ENCODE results near the gene ADAP1.
"Not testable (repeated sequence)": the region's sequence is repeated elsewhere in the genome, so short reads cannot be mapped to it uniquely, and the experiment has no call there.

ADAP1 gene

DNA sequence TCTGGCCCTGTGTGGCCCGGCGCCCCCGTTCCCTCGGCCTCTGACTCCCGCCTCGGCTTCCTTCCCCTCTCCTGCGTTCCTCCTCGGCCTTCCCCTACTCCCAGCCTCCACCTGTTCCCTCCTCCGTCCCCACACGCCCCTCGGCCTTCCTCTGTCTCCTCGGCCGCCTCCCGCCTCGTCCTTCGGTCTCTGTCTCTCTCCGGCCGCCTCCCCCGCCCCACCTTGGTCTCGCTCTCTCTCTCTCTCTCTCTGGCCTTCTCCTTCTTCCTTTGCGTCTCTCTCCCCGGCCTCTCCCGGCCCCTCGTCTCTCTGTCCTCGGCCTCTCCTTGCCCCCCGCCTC lies 77.5 kb downstream of the ADAP1 start:
- peak overlapping the region; percentile 84 for H3K4me3 ChIP-seq (ENCODE audit: low read depth, low read length)
- no peak for DNase-seq (ENCODE audit: low read depth)

GRCh38 chr7:876077-876971 lies 78.2 kb downstream of the ADAP1 start, which contains the start of gene GET4:
GET4 (plus strand) TSS chr7:876554; CDS start chr7:876646, 92 bp downstream.
- peak within 1 kb of the TSS; percentile 84 for H3K4me3 ChIP-seq (ENCODE audit: low read depth, low read length)
- peak; percentile 93 for DNase-seq (ENCODE audit: low read depth)

- no peak for DNase-seq (ENCODE audit: low read depth)
- H3K4me3 ChIP-seq (ENCODE audit: low read depth, low read length): peak overlapping the region; percentile 37
These were observed 78.9 kb downstream of the ADAP1 start for GRCh38 chr7:875476-876076.

DNA sequence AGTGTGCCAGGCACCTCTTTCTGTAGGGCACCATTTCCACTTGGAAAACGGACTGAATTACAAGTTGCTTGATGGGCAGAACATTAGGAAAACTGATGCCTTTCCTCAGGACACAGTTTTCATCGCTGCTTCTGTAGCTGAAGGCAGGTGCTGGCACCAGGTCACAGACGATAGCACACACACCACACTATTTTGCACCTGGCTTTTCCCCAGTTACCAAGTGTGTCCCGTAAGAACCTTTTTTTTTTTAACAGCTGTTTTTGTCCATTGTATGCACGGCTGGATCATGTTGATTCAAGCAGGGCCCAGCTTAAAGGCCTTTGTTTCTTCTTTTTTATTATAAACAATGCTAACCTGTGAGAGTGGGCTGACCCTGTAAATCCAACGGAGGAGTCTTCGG lies 79.4 kb downstream of the ADAP1 start:
- H3K4me3 ChIP-seq (ENCODE audit: low read depth, low read length): no peak overlapping the region
- DNase-seq (ENCODE audit: low read depth): peak; percentile 5

GRCh38 chr7:874031-874749 lies 80.3 kb downstream of the ADAP1 start:
- no peak for DNase-seq (ENCODE audit: low read depth)

DNA sequence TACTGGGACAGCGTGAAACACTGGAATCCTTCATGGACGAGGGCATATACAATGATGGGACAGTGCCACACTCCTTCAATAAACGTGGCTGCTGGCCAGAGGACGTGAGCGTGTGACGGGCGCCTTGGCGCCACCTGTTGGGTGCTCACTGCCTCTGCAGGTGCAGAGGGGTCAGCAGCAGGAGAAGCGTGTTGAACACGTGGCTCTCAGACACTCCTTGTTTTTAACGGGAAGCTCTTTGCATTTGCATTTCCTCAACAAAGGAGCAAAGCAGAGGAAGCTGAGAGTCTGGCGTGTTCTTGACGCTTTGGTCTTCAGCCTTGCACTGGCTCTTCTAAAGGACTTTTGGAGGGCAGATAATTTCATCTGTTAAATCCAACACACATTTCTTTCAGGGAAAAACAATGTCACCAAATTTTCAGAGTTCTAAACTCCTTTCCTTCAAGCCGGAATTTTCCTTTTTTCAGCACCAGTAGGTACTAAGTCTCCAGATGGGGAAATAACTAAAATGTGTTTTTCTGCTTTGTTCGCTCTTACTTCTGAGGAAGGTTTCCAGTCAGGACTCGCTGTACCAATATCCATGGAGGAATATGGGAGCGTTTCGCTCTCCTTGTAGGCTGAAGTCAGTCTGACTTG lies 81.0 kb downstream of the ADAP1 start:
- H3K4me3 ChIP-seq (ENCODE audit: low read depth, low read length): no peak overlapping the region
- DNase-seq (ENCODE audit: low read depth): peak; percentile 29

More at GRCh38 chr7:874031-874749, 80.3 kb downstream of the ADAP1 start:
- H3K4me3 ChIP-seq (ENCODE audit: low read depth, low read length): no peak overlapping the region

- not testable (repeated sequence) for H3K4me3 ChIP-seq (ENCODE audit: low read depth, low read length)
These were observed 81.8 kb downstream of the ADAP1 start for GRCh38 chr7:872685-873084.

GRCh38 chr7:871900-872537 lies 82.5 kb downstream of the ADAP1 start:
- no peak for DNase-seq (ENCODE audit: low read depth)
- H3K4me3 ChIP-seq (ENCODE audit: low read depth, low read length): no peak overlapping the region

More at GRCh38 chr7:872685-873084, 81.8 kb downstream of the ADAP1 start:
- not testable (repeated sequence) for DNase-seq (ENCODE audit: low read depth)

GRCh38 chr7:869348-869747 lies 85.1 kb downstream of the ADAP1 start:
- DNase-seq (ENCODE audit: low read depth): no peak

DNA sequence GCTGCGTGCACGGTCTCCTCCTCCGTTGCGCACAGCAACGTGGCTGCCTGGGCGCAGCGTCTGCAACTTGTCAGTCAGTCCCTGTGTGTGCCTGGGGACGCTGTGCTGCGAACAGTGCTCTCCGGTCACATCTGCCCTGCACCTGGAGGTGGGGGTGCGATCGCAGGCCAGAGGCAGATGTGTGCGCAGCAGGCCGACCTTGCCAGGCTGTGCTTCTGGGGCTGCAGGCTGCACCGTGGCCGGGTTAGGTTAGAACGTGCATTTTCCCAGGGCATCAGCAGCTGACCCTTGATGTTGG lies 86.3 kb downstream of the ADAP1 start:
- H3K4me3 ChIP-seq (ENCODE audit: low read depth, low read length): no peak overlapping the region
- no peak for DNase-seq (ENCODE audit: low read depth)

More at GRCh38 chr7:869348-869747, 85.1 kb downstream of the ADAP1 start:
- no peak overlapping the region for H3K4me3 ChIP-seq (ENCODE audit: low read depth, low read length)

DNA sequence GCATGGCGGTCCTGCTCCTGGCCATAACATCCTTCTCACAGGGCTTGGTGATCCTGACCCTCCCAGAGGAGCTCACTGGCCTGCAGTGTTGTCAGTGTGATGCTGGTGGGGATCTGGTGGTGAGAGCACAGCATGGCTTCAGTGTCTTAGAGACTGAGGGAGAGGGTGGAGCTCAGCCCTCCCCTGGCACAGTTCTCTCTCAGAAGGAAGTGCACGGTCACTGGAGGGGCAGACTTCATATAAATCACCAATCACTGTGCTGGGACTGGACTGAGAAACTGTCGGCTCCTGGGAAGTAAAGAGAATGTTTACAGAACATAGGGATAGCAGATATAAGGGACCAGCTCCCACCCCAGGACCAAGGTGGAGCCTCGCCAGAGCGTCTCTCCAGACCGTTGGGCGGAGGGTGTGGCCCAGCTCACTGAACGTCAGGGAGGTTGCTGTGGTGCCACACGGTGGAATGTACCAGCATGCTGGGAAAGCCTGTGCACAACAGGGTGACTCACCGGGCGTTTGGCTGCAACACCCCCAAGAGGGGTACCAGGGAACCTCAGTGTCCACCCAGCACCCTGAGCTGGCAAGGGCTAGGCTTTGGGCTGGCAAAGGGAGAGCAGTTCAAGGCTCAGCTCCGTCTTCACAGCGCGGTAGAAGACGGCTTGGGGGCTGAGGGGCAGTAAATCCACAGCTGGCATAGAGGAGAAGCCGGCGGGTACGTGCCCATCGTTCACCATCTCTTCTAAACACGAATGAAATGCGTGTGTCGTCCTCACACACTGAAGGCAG lies 86.9 kb downstream of the ADAP1 start:
- DNase-seq (ENCODE audit: low read depth): peak; percentile 6
- no peak overlapping the region for H3K4me3 ChIP-seq (ENCODE audit: low read depth, low read length)

DNA sequence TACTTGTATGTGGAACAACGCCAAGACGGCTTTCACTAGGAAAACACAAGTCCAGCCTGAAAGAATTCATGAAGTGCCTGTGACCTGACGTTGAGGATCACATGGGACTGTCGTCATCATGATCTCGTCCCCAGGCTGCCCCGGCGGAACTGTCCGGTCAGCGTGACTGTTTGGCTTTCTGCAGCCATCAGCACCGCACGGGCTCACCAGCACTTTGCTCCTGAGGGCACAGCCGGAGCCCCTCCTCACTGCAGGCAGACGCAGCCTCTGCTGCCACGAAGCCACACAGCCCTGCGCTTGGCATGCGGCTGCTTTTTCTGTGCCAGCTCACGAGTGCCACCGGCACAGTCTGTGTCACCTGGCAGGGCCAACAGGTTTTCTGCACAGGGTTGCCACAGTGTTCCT lies 87.5 kb downstream of the ADAP1 start:
- no peak for DNase-seq (ENCODE audit: low read depth)

GRCh38 chr7:865921-866320 lies 88.6 kb downstream of the ADAP1 start:
- DNase-seq (ENCODE audit: low read depth): no peak
- H3K4me3 ChIP-seq (ENCODE audit: low read depth, low read length): no peak overlapping the region

More for the DNA sequence above, 87.5 kb downstream of the ADAP1 start:
- H3K4me3 ChIP-seq (ENCODE audit: low read depth, low read length): no peak overlapping the region

DNA sequence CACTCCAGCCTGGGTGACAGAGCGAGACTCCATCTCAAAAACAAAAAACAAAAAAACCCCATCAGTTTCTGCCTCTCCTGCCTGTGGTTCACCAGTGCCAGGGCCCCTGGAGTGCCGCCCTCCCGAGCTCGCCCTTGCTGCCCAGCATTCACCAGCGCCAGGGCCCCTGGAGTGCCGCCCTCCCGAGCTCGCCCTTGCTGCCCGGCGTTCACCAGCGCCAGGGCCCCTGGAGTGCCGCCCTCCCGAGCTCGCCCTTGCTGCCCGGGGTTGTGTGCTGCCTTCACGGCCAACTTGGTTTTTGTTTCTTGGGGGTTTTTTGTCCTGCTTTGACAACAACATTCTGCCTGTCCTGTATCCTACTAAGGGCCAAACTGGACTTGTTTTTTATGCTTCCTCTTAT lies 91.4 kb downstream of the ADAP1 start:
- H3K4me3 ChIP-seq (ENCODE audit: low read depth, low read length): no peak overlapping the region
- no peak for DNase-seq (ENCODE audit: low read depth)

GRCh38 chr7:862157-862556 lies 92.3 kb downstream of the ADAP1 start:
- DNase-seq (ENCODE audit: low read depth): no peak
- no peak overlapping the region for H3K4me3 ChIP-seq (ENCODE audit: low read depth, low read length)

- no peak overlapping the region for H3K4me3 ChIP-seq (ENCODE audit: low read depth, low read length)
- no peak for DNase-seq (ENCODE audit: low read depth)
These were observed 93.3 kb downstream of the ADAP1 start for GRCh38 chr7:861222-861621.

DNA sequence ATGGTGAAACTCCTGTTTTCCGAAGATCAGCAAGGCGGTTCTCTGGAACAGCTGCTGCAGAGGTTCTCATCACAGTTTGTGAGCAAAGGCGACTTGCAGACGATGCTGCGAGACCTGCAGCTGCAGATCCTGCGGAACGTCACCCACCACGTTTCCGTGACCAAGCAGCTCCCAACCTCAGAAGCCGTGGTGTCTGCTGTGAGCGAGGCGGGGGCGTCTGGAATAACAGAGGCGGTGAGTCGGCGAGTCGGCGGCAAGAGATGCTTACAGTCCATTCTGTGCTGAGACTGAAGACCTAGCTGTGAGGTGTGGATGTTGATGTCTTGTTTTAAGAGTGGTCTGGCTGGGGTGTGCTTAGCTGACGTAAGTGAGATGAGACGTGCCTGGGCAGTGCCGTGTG lies 94.3 kb downstream of the ADAP1 start:
- no peak for DNase-seq (ENCODE audit: low read depth)
- no peak overlapping the region for H3K4me3 ChIP-seq (ENCODE audit: low read depth, low read length)

DNA sequence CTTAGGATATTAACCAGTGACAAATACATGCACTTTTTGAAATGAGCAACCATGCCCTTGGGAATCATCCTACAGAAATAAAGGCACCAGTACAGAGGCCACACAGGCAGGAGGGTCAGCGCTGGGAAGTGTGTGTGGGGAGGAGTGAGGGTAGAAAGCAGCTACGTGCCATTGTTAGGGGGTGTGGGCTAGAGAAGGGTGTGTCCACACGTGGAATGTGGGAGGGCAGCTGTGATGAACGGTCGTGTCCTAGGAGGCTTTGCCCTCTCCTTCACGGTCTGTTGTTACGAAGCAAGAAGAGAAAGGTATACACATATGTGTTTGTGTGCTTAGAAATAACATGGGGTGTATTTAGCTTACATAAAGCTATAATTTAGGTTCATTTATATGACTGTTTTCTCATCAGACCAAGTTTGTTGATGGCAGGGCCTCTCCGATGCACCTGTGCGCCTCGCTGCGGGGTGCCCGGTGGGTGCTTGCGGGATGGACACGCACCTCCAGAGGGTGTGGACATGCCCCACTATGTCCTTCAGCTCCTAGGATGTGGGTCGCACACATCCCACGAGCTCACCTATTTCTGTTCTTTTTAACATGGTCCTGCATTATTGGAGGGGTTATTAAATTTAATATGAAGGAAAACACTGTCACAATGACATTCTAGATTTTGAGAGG lies 95.0 kb downstream of the ADAP1 start:
- no peak overlapping the region for H3K4me3 ChIP-seq (ENCODE audit: low read depth, low read length)
- no peak for DNase-seq (ENCODE audit: low read depth)

Measured in skeletal muscle cell (primary cell).